ENCODE results near the gene CLDN24.

The CLDN24 gene

DNA sequence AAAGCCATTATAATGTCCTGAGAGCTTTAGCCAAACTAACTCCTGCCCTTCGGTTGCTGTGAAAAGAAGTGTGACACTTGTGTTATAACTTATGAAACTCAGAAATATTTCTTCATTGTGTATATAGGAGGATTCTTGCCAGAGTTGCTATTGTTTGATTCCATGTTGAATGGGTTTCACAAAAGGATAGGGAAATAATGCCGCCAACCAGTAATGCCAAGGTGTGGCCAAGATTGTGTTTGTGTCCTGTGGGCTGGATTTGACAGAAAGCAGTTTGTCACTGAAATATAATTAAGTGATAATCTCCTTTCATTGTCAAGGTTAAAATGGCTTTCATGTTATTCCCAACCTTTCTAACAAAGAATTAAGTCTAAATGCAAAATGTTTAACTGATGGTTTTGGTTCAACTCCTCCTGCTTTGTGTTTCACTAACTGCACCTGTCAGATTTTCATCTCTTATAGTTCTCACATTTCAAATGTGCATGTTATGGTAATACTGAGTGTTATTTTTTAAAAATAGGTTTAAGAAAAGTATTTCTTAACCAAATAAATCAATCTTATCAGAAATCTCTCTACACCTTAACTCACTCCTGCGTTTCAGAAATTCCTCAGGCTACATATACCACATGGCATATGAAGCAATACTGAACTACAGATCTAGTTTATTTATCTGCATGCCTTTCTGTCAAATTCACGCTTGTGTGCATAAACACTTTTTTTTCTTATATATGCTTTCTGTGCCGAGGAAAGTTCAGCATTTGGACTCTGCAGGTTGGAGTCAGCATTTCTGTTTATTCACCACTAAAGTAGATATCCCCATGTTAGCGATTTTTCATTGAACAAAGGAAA is 1.8 kb downstream of the CLDN24 start, which contains the start of gene CLDN22:
CLDN22 (minus strand) TSS at position 66 of the 849 bp plus-strand sequence; CDS start at position 8, 58 bp downstream.
- DNase-seq: no peak

- DNase-seq: no peak
Observed at GRCh38 chr4:183318656-183319055, 3.6 kb downstream of the CLDN24 start.

GRCh38 chr4:183314806-183315205 is 7.4 kb downstream of the CLDN24 start:
- DNase-seq: no peak

DNA sequence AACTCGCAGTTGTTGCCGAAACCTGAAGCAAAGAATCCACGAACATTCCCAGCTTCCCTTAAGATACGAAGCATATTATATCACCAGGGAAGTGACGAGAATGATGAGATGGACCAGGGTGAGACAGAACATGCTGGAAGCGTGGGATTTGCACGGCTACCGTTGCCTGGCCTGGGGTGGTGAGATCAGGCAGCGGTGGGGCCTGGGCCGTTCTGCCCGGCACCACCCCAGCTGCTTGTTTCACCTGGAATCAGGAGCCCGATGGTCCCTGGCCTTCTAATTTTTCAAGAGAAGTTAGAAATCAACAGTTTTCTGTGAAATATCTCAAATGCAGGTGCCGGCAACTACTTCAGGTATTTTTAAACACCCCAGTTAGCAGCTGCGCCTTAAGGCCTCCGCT is 7.9 kb downstream of the CLDN24 start:
- no peak for DNase-seq

- no peak for DNase-seq
Observed at GRCh38 chr4:183312841-183313240, 9.4 kb downstream of the CLDN24 start.

- DNase-seq: peak; percentile 60
Observed at GRCh38 chr4:183306811-183307210, 15.4 kb downstream of the CLDN24 start.

DNA sequence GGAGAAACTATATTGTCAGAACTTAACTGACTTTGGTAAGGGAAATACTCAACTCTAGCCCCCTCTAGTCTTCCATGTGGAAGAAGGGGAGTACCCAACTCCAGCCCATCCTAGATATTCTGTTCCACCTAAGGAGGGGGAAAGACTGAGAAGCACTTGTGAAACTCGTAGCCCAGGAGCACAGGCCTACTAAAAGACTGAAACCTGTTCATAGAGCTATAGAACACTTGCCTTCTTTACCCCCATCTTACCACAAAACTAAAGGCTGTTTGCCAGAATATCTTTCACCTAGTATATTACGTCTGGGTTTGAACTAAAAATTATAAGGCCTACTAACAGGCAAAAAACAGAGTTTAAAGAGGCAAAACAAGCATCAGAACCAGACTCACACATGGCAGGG is 17.7 kb downstream of the CLDN24 start:
- DNase-seq: no peak

- no peak for DNase-seq
Observed at GRCh38 chr4:183304067-183304466, 18.2 kb downstream of the CLDN24 start.

DNA sequence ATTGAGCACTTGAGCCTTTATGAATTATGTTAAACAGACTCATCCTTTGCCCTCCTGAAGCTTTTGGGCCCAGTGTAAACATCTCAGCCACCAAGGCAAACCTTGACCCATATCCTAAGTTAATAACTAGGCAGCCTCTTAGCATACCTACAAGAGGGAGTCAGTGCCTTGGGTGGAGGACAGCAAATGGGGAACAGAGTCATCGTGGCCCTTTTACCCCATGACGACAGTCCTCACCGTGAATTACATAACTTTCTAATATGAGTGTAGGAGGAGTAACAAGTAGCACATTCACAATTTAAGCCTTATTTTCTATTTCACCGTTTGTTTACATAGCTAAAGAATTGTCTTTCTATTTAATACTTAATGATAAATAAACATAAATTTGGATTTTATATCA is 18.9 kb downstream of the CLDN24 start:
- DNase-seq: no peak

DNA sequence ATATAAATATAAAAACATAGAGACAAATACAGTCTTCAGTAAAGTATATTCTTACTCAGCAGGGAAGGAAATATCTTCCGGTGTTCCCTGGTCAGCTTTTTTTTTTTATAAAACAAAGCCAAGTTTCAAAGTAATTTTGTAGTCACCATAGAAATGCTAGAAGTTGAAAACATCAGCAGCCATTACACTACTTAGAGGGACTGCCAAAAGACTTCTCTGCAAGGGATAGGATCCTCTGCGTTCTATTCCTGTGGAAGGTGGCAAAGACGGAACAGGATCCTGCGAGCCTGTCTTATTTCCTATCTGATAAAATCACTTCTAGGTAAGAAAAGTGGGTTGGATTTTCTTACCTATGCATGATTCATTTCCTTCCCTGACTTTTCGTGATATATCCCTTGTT is 21.6 kb downstream of the CLDN24 start:
- no peak for DNase-seq

DNA sequence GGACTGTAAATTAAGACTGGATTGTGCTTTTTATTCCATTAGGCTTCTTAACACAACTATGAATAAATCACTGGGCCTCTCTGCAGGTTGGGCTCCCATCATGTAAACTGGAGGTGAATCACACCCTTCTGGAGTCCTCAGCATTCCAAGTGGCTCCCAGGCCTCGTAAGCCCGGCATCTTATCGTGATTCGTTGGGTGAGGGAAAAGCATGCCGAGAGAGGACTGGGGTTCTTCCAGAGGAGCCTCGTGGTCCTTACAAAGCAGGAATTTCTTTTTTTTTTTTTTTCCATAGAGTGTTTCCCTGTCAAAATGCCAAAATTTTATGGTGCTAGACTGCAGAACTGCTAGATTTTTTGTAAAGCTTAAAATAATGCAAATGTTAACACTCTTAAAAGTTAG is 22.2 kb downstream of the CLDN24 start:
- no peak for DNase-seq

GRCh38 chr4:183299464-183299863 is 22.8 kb downstream of the CLDN24 start:
- no peak for DNase-seq

- no peak for DNase-seq
Observed at GRCh38 chr4:183297675-183298074, 24.6 kb downstream of the CLDN24 start.

DNA sequence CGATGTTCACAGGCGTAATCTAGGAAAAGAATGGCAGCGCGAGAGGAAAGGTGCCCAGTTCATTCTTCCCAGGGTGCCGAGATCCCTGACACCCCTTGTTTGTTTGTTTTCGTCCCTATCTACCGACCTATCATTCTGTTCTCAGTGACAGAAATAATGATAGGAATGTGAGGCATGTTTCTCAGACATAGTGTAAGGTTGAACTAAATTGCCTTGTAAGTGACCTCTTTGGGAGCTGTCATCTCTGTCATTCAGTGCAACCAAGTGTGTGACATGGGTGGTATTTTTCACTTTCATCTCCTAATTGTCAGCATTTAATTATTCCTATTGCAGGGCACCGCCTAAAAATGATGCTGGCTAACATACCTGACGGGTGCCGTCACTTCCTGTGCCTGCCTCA is 26.5 kb downstream of the CLDN24 start:
- no peak for DNase-seq

DNA sequence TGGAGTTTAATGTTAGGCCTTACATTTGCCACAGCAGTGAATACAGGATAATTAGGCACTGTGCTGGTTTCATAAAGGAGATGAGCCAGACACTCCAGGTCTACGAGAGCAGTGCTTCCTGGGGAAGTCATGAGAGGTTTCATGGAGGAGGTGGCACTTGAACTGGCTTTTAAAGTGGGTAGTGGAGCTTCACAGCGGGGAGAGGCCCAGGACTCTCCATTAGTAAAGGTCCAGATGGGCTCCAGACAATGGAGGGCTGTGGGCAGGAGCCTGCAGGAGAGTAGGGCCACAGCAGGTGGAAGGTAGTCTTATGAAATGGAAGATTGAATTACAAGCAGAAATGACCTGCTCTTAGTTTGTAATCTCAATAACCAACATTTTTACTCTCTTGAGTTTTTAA is 31.2 kb downstream of the CLDN24 start:
- DNase-seq: peak; percentile 9

- DNase-seq: no peak
Observed at GRCh38 chr4:183289688-183290087, 32.5 kb downstream of the CLDN24 start.

- no peak for DNase-seq
Observed at GRCh38 chr4:183288955-183289354, 33.3 kb downstream of the CLDN24 start.

GRCh38 chr4:183287677-183288076 is 34.5 kb downstream of the CLDN24 start:
- no peak for DNase-seq

DNA sequence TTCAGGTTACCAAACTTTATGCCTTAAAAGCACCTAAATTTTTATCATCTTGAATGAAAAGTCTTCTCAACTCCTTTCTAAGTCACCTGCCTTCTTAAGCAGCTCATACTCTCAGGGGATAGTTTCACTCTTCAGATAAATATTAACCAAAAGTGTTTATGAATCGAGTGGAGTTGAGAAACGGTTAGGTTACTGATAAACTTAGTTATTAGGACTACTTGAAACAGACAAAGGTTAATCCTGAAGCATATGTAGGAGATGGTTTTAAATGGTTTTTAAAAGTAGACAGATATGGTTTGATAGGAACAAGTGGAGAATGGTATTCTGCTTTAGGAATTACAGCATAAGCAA is 34.9 kb downstream of the CLDN24 start:
- no peak for DNase-seq

GRCh38 chr4:183286590-183287308 is 35.5 kb downstream of the CLDN24 start:
- DNase-seq: no peak

- DNase-seq: no peak
Observed at GRCh38 chr4:183285886-183286285, 36.3 kb downstream of the CLDN24 start.

GRCh38 chr4:183284965-183285364 is 37.3 kb downstream of the CLDN24 start:
- no peak for DNase-seq

GRCh38 chr4:183284258-183284785 is 37.9 kb downstream of the CLDN24 start:
- DNase-seq: no peak

DNA sequence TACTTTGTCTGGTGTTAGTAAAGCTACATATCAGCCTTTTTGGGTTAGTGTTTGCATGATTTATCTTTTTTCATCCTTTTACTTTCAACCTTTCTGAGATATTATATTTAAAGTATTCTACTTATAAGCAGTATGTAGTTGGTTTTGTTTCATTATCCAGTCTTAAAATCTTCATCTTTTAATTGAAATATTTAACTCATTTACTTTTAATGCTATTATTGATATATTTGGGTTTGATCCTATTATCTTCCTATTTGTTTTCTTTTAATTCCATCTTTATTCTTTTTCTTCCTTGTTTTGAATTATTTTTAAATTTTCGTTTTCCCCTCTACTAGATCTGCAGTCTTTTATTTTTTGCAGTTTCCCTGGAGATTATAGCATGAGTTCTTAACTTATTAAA is 46.1 kb downstream of the CLDN24 start:
- DNase-seq: no peak

Data from NCI-H2227 treated with DMSO at 0.1 percent for 48 hours (cell line).